Ramos (cell line): ENCODE results near the gene MTMR3.

Experiments
- in situ Hi-C: fragments of 300-500 bp; cut with MboI; formaldehyde crosslinking; loops from one replicate; pipeline ENCODE4 v1.14.3; 2022; ENCODE audit warnings: low sequenced_read_pairs; ENCODE audit not compliant: unreplicated experiment

MTMR3 gene

GRCh38 chr22:30020511-30020910 is 137.5 kb downstream of the MTMR3 start:
- in situ Hi-C loops = no loop called here

GRCh38 chr22:30021338-30021737 is 138.4 kb downstream of the MTMR3 start:
- in situ Hi-C loops = no loop called here

- in situ Hi-C loops = no loop called here
Measured at GRCh38 chr22:30021881-30022619, 139.1 kb downstream of the MTMR3 start.

GRCh38 chr22:30023099-30023660 is 140.2 kb downstream of the MTMR3 start:
- in situ Hi-C loops = no loop called here

- in situ Hi-C loops = no loop called here
Measured at GRCh38 chr22:30024231-30024630, 141.3 kb downstream of the MTMR3 start.

GRCh38 chr22:30025221-30025620 is 142.2 kb downstream of the MTMR3 start:
- in situ Hi-C loops = no loop called here

GRCh38 chr22:30026756-30027155 is 143.8 kb downstream of the MTMR3 start:
- in situ Hi-C loops = no loop called here

- in situ Hi-C loops = no loop called here
Measured at GRCh38 chr22:30027169-30027568, 144.2 kb downstream of the MTMR3 start.

GRCh38 chr22:30027791-30028190 is 144.8 kb downstream of the MTMR3 start:
- in situ Hi-C loops = no loop called here

- in situ Hi-C loops = no loop called here
Measured at GRCh38 chr22:30028731-30029130, 145.8 kb downstream of the MTMR3 start.

GRCh38 chr22:30029512-30029911 is 146.5 kb downstream of the MTMR3 start:
- in situ Hi-C loops = no loop called here

GRCh38 chr22:30030329-30030728 is 147.4 kb downstream of the MTMR3 start:
- in situ Hi-C loops = no loop called here

GRCh38 chr22:30031328-30031727 is 148.4 kb downstream of the MTMR3 start:
- in situ Hi-C loops = no loop called here

GRCh38 chr22:30031764-30032455 is 148.9 kb downstream of the MTMR3 start:
- in situ Hi-C loops = no loop called here

- in situ Hi-C loops = no loop called here
Measured at GRCh38 chr22:30033137-30033536, 150.2 kb downstream of the MTMR3 start.

- in situ Hi-C loops = no loop called here
Measured at GRCh38 chr22:30033901-30034300, 150.9 kb downstream of the MTMR3 start.

GRCh38 chr22:30036656-30037055 is 153.7 kb downstream of the MTMR3 start:
- in situ Hi-C loops = no loop called here

- in situ Hi-C loops = no loop called here
Measured at GRCh38 chr22:30038219-30038618, 155.2 kb downstream of the MTMR3 start.

- in situ Hi-C loops = no loop called here
Measured at GRCh38 chr22:30040499-30041260, 157.7 kb downstream of the MTMR3 start.

GRCh38 chr22:30041475-30041874 is 158.5 kb downstream of the MTMR3 start:
- in situ Hi-C loops = no loop called here

- in situ Hi-C loops = no loop called here
Measured at GRCh38 chr22:30041881-30042280, 158.9 kb downstream of the MTMR3 start.
